Activated CD4-positive, alpha-beta memory T cell treated with anti-CD3 and anti-CD28 coated beads, Interleukin-2, amount 10 ng/mL, durations not matched to agents 7 days and 5 days (primary cell): ENCODE results near the gene KIAA0513. TPM values are rescaled to one million over a fixed set of nuclear protein-coding genes. Genes with fewer than 3 reads are reported as not detected.
"Not testable (repeated sequence)": the region's sequence is repeated elsewhere in the genome, so short reads cannot be mapped to it uniquely, and the experiment has no call there.

Experiments
- CTCF ChIA-PET: fragments of 350-600 bp; sonication (Branson Sonifier 250); formaldehyde crosslinking; loops from one replicate; lab custom pipeline; 2021; ENCODE audit warnings: antibody characterized with exemption, inconsistent platforms; lab: Charles Lee
- POLR2A ChIA-PET: fragments of 350-600 bp; sonication (Branson Sonifier 250); formaldehyde crosslinking; loops from one replicate; lab custom pipeline; 2021; ENCODE audit warnings: antibody characterized with exemption; lab: Charles Lee
- DNase-seq: peaks from one replicate; pipeline ENCODE4 v3.0.0-alpha.2; 2020
- H3K27ac Mint-ChIP-seq: one replicate; pipeline ENCODE4 v1.8.0; 2021; ENCODE audit warnings: mild to moderate bottlenecking, mixed read lengths
- H3K27me3 Mint-ChIP-seq: one replicate; pipeline ENCODE4 v1.8.0; 2021; ENCODE audit warnings: mixed read lengths
- H3K36me3 Mint-ChIP-seq: one replicate; pipeline ENCODE4 v1.8.0; 2021; ENCODE audit warnings: low read depth, mixed read lengths
- H3K4me1 Mint-ChIP-seq: one replicate; pipeline ENCODE4 v1.8.0; 2021; ENCODE audit warnings: mixed read lengths
- H3K4me3 Mint-ChIP-seq: one replicate; pipeline ENCODE4 v1.8.0; 2021; ENCODE audit warnings: mild to moderate bottlenecking, mixed read lengths
- H3K9me3 Mint-ChIP-seq: one replicate; pipeline ENCODE4 v1.8.0; 2021; ENCODE audit warnings: mixed read lengths
- total RNA-seq, 2 experiments: library from RNA; stranded (reverse); gene quantifications; one replicate each; pipeline ENCODE4 v1.2.3, GENCODE V29; 2021

The KIAA0513 gene
- total RNA-seq, 2 experiments from 2014 or later: 7.4 to 7.9 TPM

DNA sequence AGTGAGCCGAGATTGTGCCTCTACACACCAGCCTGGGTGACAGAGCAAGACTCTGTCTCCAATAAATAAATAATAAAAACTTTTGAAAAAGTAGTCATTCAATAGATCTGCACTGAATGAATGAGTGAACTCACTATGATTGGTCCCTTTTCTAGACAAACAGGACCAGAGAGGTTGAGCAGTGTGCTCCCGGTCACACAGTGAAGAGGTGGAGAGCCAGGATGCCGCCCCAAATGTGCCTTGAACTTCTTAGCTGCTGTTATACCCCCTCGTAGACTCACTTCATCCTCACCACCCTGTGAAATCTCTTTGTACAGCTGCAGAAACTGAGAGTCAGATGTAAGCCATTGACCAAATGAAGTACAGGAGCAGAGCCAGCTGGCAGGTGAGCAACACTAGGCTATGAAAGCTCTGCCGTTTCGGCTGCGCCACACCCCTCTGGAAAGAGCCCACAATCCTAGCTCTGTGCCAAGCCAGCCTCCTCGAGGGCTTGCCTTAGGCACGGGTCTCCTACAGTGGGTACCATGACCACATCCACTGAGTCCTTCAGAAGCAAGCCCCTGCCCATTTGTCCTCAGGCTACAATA is 7.8 kb upstream of the KIAA0513 start:
- ChIA-PET POLR2A (interaction anchor here (2.0 kb wide), 1 partner anchor 8 kb away, joined by 7 read pairs; the partner anchor contains the start of gene ZDHHC7), CTCF (interaction anchor here (0.6 kb wide), 1 partner anchor 35 kb away, joined by 7 read pairs; no protein-coding TSS in a partner anchor)
- H3K4me3 Mint-ChIP-seq: no peak overlapping the region
- no peaks in the 10 kb centered on the region for H3K36me3 Mint-ChIP-seq
- H3K9me3 Mint-ChIP-seq: no peaks in the 10 kb centered on the region
- peaks cover 14% of the 10 kb centered on the region for H3K4me1 Mint-ChIP-seq
- peaks cover 15% of the 10 kb centered on the region for H3K27me3 Mint-ChIP-seq
- no peak for DNase-seq
- H3K27ac Mint-ChIP-seq: no peak overlapping the region

DNA sequence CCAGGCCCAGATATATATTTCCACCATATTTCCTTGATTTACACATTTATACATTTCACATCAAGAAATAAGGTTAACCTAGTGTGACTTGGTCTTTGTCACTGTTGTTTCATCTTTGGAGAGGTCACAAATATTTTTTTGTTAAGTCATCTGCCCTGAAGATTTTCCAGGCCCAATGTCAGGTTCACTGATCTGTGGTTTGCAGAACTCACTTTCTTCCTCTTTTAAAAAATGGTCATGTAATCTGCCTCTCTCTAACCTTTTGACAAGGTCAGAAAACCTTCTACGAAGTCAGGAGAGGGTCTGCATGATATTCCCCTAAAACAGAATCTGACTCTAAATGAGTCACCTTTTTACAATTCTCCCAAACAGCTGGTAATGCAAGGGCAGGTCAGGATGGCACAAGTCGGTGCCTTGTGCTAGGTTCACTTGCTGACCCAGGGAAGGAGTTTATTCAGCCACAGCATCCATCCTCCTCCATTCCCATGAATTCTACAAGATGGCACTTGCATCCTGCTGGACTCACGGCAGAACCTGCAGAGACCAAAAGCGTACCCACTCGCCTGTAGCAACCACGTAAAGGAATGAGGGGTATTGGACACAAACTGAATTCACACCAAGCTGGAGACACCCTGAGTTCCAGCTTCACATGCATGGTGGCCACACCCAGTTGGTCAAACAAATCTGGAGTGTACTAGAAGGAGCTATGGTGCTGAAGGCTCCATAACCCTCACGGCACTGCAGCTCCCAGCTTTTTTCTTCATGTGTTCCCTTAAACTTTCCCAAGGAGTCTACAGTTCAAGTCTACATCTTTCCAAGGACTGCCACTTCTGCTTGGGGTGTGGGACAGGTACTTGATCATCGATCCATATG is 1.6 kb upstream of the KIAA0513 start:
- peaks cover 2% of the 10 kb centered on the region for H3K27me3 Mint-ChIP-seq
- POLR2A ChIA-PET: interaction anchor here (2.0 to 3.4 kb wide), 2 partner anchors 9 to 14 kb away, joined by 13 to 56 read pairs; partner anchors contain the start of gene ZDHHC7
- no peak for DNase-seq
- CTCF ChIA-PET: interaction anchor here (1.3 to 2.7 kb wide), 3 partner anchors 10 to 89 kb away, joined by 5 to 14 read pairs (median 9); no protein-coding TSS in a partner anchor
- H3K36me3 Mint-ChIP-seq: no peaks in the 10 kb centered on the region
- H3K4me1 Mint-ChIP-seq: peaks cover 36% of the 10 kb centered on the region
- peak overlapping the region; percentile 21 for H3K27ac Mint-ChIP-seq
- H3K4me3 Mint-ChIP-seq: peak overlapping the region; percentile 85
- no peaks in the 10 kb centered on the region for H3K9me3 Mint-ChIP-seq

DNA sequence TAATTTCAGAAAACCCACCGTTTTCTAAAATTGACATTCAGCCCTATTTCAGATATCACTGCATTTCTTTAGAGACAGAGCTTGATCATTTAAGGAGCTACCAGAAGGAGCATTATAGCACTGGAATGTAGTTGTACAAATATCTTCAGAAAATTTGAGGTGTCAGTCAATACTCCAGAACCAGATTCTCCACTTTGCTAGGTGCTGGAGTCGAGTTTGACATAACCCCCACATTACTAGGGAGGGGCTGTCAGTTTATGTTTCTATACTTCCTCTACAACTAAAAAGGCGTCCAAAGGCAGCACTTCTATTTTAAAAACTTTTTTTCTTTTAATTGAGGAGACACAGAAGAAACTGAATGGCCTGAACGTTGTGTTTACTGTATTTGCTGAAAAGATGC is 892 bp upstream of the KIAA0513 start:
- ChIA-PET CTCF (interaction anchor here (0.9 to 2.7 kb wide), 10 partner anchors 11 to 840 kb away, joined by 3 to 14 read pairs (median 6); partner anchors contain the start of gene TAF1C), POLR2A (interaction anchor here (1.5 to 3.4 kb wide), 6 partner anchors 10 to 29 kb away, joined by 5 to 56 read pairs (median 10); partner anchors contain the start of gene ZDHHC7)
- no peak overlapping the region for H3K27ac Mint-ChIP-seq
- peak overlapping the region; percentile 85 for H3K4me3 Mint-ChIP-seq
- H3K27me3 Mint-ChIP-seq: peaks cover 2% of the 10 kb centered on the region
- no peak for DNase-seq
- no peaks in the 10 kb centered on the region for H3K9me3 Mint-ChIP-seq
- H3K4me1 Mint-ChIP-seq: peaks cover 40% of the 10 kb centered on the region
- no peaks in the 10 kb centered on the region for H3K36me3 Mint-ChIP-seq

DNA sequence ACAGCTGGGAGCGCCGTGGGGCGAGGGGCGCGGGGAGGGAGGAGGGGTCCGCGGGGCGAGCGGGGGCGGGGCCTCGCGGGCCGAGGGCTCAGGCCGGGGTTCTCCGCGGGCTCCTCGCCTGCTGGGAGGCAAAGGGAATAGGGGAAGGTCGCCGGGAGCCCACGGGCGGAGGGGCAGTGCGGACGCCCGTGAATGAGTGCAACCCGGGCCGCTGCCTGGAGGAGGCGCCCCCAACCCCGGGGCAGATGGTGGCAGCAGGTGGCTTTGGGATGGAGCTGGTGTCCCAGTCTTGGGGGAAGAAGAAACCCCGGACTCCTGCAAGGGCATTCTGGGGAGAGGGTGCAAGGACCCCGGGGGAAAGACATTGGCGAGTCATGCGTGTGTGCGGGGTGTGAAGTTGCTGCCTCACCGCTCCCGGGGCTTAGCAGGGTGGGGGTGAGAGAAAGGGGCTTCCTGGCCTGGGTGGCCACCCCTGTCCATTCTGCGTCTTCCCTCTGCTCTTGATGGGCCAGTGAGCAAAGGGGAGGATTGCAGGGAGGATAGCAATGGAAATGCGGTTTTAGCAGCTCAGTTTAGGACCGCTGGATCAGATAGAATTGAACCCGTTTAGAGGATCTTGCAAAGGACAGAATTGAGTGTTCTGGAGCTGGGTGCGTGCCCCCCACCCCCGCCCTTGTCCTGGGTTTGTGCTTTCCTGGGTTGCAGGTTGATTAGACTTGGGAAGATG is 526 bp downstream of the KIAA0513 start:
- Mint-ChIP-seq H3K4me3 (peak overlapping the region; percentile 85), H3K4me1 (peaks cover 40% of the 10 kb centered on the region), H3K36me3 (no peaks in the 10 kb centered on the region), H3K27ac (peak overlapping the region; percentile 85), H3K27me3 (peaks cover 2% of the 10 kb centered on the region), H3K9me3 (no peaks in the 10 kb centered on the region)
- CTCF ChIA-PET: interaction anchor here (1.0 to 2.7 kb wide), 7 partner anchors 15 to 302 kb away, joined by 3 to 14 read pairs (median 6); no protein-coding TSS in a partner anchor
- POLR2A ChIA-PET: interaction anchor here (0.6 to 3.4 kb wide), 12 partner anchors 11 to 525 kb away, joined by 3 to 56 read pairs (median 6); partner anchors contain the start of gene ZDHHC7
- peak; percentile 35 for DNase-seq

DNA sequence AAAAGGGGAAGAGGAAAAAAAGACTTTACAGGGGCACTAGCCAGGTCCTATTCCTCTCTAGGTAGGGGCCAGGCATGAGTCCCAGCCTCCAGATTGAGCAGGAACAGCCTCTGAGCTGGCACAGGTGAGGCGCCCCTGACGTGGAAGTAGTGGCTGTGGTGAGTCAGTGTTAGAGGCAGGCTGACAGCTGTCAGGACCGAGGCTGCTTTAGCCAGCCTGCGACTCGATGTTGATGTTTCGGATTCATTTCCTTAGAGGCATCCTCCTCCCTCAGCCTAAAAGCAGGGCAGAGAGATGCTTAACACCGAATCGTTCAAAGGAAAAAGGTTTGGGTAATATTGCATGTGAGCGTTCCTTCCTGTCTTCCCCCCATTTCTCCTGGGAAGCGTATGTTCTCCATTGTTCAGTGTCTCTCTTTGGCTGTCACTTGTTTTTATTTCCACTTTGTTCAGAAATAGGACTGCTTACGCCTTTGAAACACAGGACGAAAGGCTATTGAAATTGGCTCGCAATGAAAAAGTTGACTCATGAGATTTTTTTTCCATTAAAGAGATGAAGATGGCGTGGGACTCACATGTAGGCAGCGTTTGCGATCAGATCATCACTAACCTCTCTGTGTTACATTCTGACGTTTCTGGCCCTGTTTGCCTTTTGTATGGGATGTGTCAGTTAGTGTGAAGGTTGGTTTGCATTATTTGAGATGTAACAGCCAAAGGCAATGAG is 1.3 kb downstream of the KIAA0513 start:
- Mint-ChIP-seq H3K4me3 (peak overlapping the region; percentile 85), H3K9me3 (no peaks in the 10 kb centered on the region), H3K4me1 (peaks cover 40% of the 10 kb centered on the region), H3K27me3 (peaks cover 2% of the 10 kb centered on the region), H3K27ac (peak overlapping the region; percentile 85), H3K36me3 (no peaks in the 10 kb centered on the region)
- POLR2A ChIA-PET: interaction anchor here (0.9 to 3.4 kb wide), 9 partner anchors 10 to 524 kb away, joined by 3 to 56 read pairs (median 4); partner anchors contain the start of gene ZDHHC7
- CTCF ChIA-PET: interaction anchor here (1.4 to 2.4 kb wide), 2 partner anchors 58 to 303 kb away, joined by 3 to 13 read pairs; no protein-coding TSS in a partner anchor
- DNase-seq: peak; percentile 79

DNA sequence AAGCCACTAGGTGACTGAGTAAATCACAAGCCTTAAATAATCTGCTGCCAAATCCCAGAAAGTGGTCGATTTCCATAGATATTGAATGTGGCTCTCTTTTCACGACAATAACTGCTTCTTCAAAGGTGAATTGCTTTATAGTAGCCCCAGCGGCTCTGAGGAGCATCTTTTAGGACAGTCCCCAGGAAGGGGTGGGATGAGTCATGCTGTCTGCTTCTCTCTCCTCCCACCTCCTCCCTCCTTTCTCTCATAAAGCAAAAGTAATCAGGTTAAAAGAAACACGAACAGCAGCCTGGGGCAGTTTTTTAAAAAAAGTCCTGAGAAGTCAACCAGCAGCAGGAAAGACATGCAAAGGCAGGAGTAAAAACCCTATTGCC is 1.8 kb downstream of the KIAA0513 start:
- CTCF ChIA-PET: interaction anchor here (1.0 kb wide), 1 partner anchor 57 kb away, joined by 3 read pairs; no protein-coding TSS in a partner anchor

DNA sequence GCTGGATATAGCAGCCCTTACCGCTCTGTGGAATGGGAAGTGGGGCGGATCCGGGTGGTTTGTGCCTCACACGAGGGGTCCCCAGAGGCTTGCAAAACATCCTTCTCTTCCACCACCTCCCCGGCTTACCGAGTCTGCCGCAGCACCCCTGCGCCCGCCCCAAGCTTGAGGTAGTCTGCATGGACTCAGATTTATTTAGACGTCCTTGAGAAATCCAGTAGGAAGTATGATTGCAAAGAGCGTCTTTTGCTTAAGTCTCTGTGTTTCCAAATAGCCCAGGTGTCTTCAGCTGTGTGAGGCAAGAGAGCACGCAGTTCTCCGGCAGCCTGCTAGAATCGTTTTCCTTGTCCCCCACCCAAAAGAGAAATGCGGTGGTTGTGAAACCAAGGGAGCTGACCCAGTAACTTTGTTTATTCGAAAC is 2.4 kb downstream of the KIAA0513 start:
- DNase-seq: no peak
- H3K4me1 Mint-ChIP-seq: peaks cover 40% of the 10 kb centered on the region
- H3K36me3 Mint-ChIP-seq: no peaks in the 10 kb centered on the region
- ChIA-PET CTCF (interaction anchor here (1.0 kb wide), 1 partner anchor 57 kb away, joined by 3 read pairs; no protein-coding TSS in a partner anchor), POLR2A (interaction anchor here (2.0 kb wide), 1 partner anchor 57 kb away, joined by 4 read pairs; no protein-coding TSS in a partner anchor)
- no peak overlapping the region for H3K4me3 Mint-ChIP-seq
- H3K9me3 Mint-ChIP-seq: no peaks in the 10 kb centered on the region
- no peak overlapping the region for H3K27ac Mint-ChIP-seq
- no peaks in the 10 kb centered on the region for H3K27me3 Mint-ChIP-seq

More for the DNA sequence above, 1.8 kb downstream of the KIAA0513 start:
- Mint-ChIP-seq H3K36me3 (no peaks in the 10 kb centered on the region), H3K4me3 (peak overlapping the region; percentile 85), H3K27ac (peak overlapping the region; percentile 85), H3K9me3 (no peaks in the 10 kb centered on the region), H3K27me3 (peaks cover 2% of the 10 kb centered on the region), H3K4me1 (peaks cover 40% of the 10 kb centered on the region)
- POLR2A ChIA-PET: interaction anchor here (2.0 kb wide), 1 partner anchor 57 kb away, joined by 4 read pairs; no protein-coding TSS in a partner anchor
- DNase-seq: peak; percentile 67

DNA sequence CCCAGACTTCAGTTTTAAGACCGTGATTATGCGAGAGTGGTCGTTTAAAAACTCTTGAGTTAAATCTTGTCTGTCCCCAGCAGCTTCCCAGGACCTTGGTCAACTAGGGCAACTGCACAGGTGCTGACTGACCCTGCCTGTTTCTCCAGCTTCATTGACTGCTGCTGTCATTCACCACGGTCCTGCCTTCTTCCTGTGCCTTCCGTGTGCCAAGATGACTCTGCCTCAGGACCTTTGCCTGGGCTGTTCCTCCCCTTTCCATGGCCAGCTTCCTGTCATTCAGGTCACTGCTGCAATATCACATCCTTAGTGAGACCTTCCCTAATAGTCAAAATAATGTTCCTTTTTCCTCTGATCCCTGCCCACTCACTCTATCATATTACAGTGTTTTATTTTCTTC is 3.9 kb downstream of the KIAA0513 start:
- Mint-ChIP-seq H3K36me3 (no peaks in the 10 kb centered on the region), H3K27ac (no peak overlapping the region), H3K27me3 (no peaks in the 10 kb centered on the region), H3K4me1 (peaks cover 34% of the 10 kb centered on the region), H3K4me3 (no peak overlapping the region), H3K9me3 (no peaks in the 10 kb centered on the region)
- POLR2A ChIA-PET: no interaction called here
- CTCF ChIA-PET: interaction anchor here (1.0 kb wide), 1 partner anchor 83 kb away, joined by 3 read pairs; no protein-coding TSS in a partner anchor
- DNase-seq: no peak

DNA sequence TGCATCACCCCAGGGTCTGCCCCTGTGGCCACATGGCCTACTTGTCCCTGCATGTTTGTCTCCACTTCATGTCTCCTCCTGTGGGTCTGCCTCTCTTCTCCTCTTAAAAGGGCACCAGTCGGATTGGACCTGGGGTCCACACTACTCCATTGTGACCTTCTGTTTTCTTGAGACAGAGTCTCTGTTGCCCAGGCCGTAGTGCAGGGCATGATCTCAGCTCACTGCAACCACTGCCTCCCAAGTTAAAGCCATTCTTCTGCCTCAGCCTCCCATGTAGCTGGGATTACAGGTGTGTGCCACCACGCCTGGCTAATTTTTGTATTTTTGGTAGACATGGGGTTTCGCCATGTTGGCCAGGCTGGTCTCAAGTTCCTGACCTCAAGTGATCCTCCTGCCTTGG is 4.6 kb downstream of the KIAA0513 start:
- POLR2A ChIA-PET, H3K36me3 Mint-ChIP-seq, H3K4me3 Mint-ChIP-seq, H3K9me3 Mint-ChIP-seq, CTCF ChIA-PET, H3K27ac Mint-ChIP-seq, H3K27me3 Mint-ChIP-seq, DNase-seq: not testable (repeated sequence)
- H3K4me1 Mint-ChIP-seq: peaks cover 28% of the 10 kb centered on the region

DNA sequence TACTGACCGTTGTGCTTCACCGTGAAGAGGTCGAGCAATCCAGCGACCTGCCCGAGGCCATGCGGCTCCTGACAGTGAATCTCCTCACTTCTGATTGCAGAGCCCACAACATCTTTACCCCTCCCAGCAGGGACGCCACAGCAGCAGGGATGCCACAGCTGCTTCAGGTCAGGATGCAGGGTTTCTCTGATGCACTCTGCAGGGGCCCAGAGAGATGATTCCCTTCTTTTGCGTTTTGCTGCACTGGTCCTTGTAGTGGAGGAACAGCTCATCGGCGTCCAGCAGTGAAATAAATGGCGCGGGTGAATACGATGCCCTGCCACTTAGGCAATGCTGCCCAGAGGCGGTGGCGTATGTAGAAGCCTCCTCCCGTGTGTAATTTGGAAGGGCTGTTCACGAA is 5.6 kb downstream of the KIAA0513 start:
- Mint-ChIP-seq H3K4me1 (peaks cover 23% of the 10 kb centered on the region), H3K9me3 (no peaks in the 10 kb centered on the region), H3K27me3 (no peaks in the 10 kb centered on the region), H3K36me3 (no peaks in the 10 kb centered on the region), H3K27ac (no peak overlapping the region), H3K4me3 (no peak overlapping the region)
- POLR2A ChIA-PET: no interaction called here
- no peak for DNase-seq
- CTCF ChIA-PET: no interaction called here

DNA sequence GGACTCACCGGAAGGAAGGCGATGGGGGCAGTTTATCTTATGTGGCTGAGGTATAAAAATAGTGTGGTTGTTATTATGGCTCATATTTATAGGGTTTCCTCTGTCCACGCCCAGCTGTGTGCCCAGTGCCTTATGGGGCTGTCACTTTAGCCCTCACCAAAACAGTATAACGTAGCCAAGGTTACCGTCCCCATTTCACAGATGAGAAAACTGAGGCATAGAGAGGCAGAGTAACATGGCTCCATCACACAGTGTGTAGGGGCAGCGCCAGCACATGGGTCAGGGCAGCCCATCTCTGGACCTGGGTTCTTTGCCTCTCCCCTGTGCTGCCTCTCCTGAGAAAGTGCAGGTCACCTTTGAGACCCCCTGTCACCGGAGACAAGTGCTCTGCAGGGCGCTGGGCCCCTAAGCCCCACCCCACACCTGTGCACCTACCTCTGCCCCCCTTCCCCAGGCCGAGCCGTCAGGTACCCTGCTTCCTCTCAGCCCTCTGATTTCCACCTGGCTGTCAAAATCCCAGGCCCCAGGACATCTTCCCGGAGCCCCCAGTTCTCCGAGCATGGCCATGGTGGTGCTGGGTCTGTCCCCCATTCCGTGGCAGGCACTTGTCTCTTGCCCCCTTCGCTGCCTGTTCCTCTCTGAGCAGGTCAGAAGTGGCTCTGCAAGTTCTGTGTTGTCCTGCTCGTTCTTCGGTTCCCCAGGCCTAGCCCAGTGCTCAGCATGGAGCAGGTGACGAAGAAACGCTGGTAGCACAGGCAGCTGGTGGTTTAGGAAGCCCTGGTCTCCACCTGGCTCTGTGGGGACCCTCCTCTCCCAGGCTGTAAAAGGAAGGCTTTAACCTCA is 7.2 kb downstream of the KIAA0513 start:
- ChIA-PET CTCF (no interaction called here), POLR2A (no interaction called here)
- Mint-ChIP-seq H3K4me3 (no peak overlapping the region), H3K27ac (no peak overlapping the region), H3K36me3 (no peaks in the 10 kb centered on the region), H3K9me3 (no peaks in the 10 kb centered on the region), H3K27me3 (no peaks in the 10 kb centered on the region), H3K4me1 (peaks cover 7% of the 10 kb centered on the region)
- no peak for DNase-seq
